Ovary (tissue), 9 donors: Measurements from ENCODE around the gene FGFR1OP2. TPM values are rescaled to one million over a fixed set of nuclear protein-coding genes. Genes with fewer than 3 reads are reported as not detected.
A peak's percentile ranks its signal among the peaks of the same experiment; 100 is the strongest.

Experiments used
- DNase-seq, 5 donors: peaks; one replicate each; pipeline ENCODE4 v3.0.0-alpha.2; 2019 to 2020
- H3K27ac ChIP-seq, 2 donors: fragments of 200-600 bp; one replicate each; pipeline versions ENCODE4 v1.5.1 to v1.8.0; 2019 to 2022
- H3K27me3 ChIP-seq: fragments of 200-600 bp; one replicate; pipeline ENCODE4 v1.8.0; 2022
- H3K36me3 ChIP-seq: fragments of 200-600 bp; sonication (generic); one replicate; pipeline ENCODE4 v1.5.1; 2019
- H3K4me1 ChIP-seq: one replicate; pipeline ENCODE4 v1.8.1; 2013; ENCODE audit warnings: mild to moderate bottlenecking, moderate library complexity; ENCODE audit not compliant: insufficient read depth
- H3K4me3 ChIP-seq: fragments of 200-600 bp; sonication (generic); one replicate; pipeline ENCODE4 v1.5.1; 2017
- H3K9me3 ChIP-seq, 2 donors: fragments of 200-600 bp in 1 of 2; sonication (generic) in 1 of 2; one replicate each; pipeline versions ENCODE4 v1.5.1 to v1.8.1; 2013 to 2019; ENCODE audit warnings: mild to moderate bottlenecking in 1 of 2, moderate library complexity in 1 of 2
- CTCF ChIP-seq, 3 donors: fragments of 450-650 bp in 2 of 3; fragments of 200-600 bp in 1 of 3; IDR thresholded peaks; one replicate each; pipeline versions ENCODE4 v1.5.1 to v1.8.0; 2016 to 2022; ENCODE audit warnings: antibody characterized with exemption in 3 of 3, mild to moderate bottlenecking in 1 of 3
- EP300 ChIP-seq: sonication (generic); formaldehyde crosslinking; IDR thresholded peaks from one replicate; pipeline ENCODE4 v1.6.1; 2017; ENCODE audit warnings: antibody characterized with exemption
- POLR2A ChIP-seq: fragments of 450-650 bp; IDR thresholded peaks from one replicate; pipeline ENCODE4 v1.6.1; 2017; ENCODE audit warnings: antibody characterized with exemption, mild to moderate bottlenecking, moderate library complexity
- WGBS, 3 donors: extraction: QIAGEN DNeasy Blood & Tissue Kit in 1 of 3; methylation state at CpG; one replicate each; pipeline versions ENCODE4 v1.1.5 to v1.1.7; 2013 to 2017; 5-methylcytosine and 5-hydroxymethylcytosine counted together
- intact Hi-C, 4 donors: fragments of 100-400 bp; cut with DNase I; formaldehyde crosslinking; loops; one replicate each; pipeline versions ENCODE4 v1.11.0 to v1.15.1; 2022 to 2023
- polyA plus RNA-seq, 2 donors: library from polyadenylated mRNA; stranded (reverse); fragments of 200-250 nt in 1 of 2; fragments of 350-450 nt in 1 of 2; fragmentation: Illumina TruSeq in 1 of 2; extraction: RNeasy Lipid Tissue Mini Kit (QIAGEN cat#74804) in 1 of 2; gene quantifications; one replicate each; pipeline ENCODE4 v1.2.3, GENCODE V29; 2013 to 2014
- total RNA-seq, 7 donors: library from RNA; depleted of rRNA in 2 of 7; stranded (reverse); fragments of >200 nt in 2 of 7; fragmentation: NEBNext Ultra II Directional in 3 of 7; extraction: Animal tissue kit (Norgen Biotek cat#: 25700) in 3 of 7; gene quantifications; one replicate each; pipeline versions ENCODE4 v1.1.0 to v1.2.4, GENCODE V29; 2016 to 2023
- donor health status: DM: no; HTN: no; CAD: no; lungs with moderate emphysema.
- donor health status: DM: no; HTN: no; CAD: no.
- donor health status: Bipolar disorder and iron deficiency.
- donor health status: DM: yes; HTN: yes; CAD: no.
- donor health status: DM: no; HTN: no; CAD: no.
- donor health status: DM: yes; HTN: yes; CAD: no.

The FGFR1OP2 gene
- total and polyA plus RNA-seq, 9 donors, result 48.7 to 150 (median 76.4) TPM

GRCh38 chr12:27009881-27010301 lies 71.6 kb downstream of the FGFR1OP2 start:
- no peak overlapping the region for H3K27ac ChIP-seq
- H3K36me3 ChIP-seq, result no peaks in the 10 kb centered on the region
- H3K4me1 ChIP-seq, result peaks cover 3% of the 10 kb centered on the region
- no peak for DNase-seq
- intact Hi-C loops, result loop anchor here in 3 of 4 donors (1.0 to 10.0 kb wide), 7 partner anchors 22 to 885 kb away; partner anchors contain the start of genes FGFR1OP2 (in 2 of the 3), INTS13 (in 2 of the 3), BHLHE41 (in 1 of the 3) and STK38L (in 1 of the 3)
- TF ChIP-seq CTCF (IDR thresholded peaks at IDR 0.05), result no peak
- 14 to 41% (median 38%) methylated on average over 1 of the region's 1 CpG for WGBS, 3 donors
- H3K9me3 ChIP-seq, result no peaks in the 10 kb centered on the region
- H3K27me3 ChIP-seq, result no peaks in the 10 kb centered on the region
- H3K4me3 ChIP-seq, result no peak overlapping the region

- no peak for TF ChIP-seq POLR2A
- Histone ChIP-seq H3K4me1 (peaks cover 7% of the 10 kb centered on the region), H3K27me3 (no peaks in the 10 kb centered on the region), H3K4me3 (no peak overlapping the region), H3K27ac (no peak overlapping the region), H3K9me3 (no peaks in the 10 kb centered on the region), H3K36me3 (no peaks in the 10 kb centered on the region)
- DNase-seq, result no peak
- intact Hi-C loops, result loop anchor here in 3 of 4 donors (5.0 to 10.0 kb wide), 6 partner anchors 75 to 888 kb away; partner anchors contain the start of genes FGFR1OP2 (in 2 of the 3), INTS13 (in 2 of the 3), BHLHE41 (in 1 of the 3) and STK38L (in 1 of the 3)
- WGBS, 3 donors, result 78 to 85% (median 84%) methylated on average over 14 of the region's 14 CpGs
Observed at GRCh38 chr12:27012239-27012981, 74.1 kb downstream of the FGFR1OP2 start.

- no peaks in the 10 kb centered on the region for H3K9me3 ChIP-seq
- no peaks in the 10 kb centered on the region for H3K27me3 ChIP-seq
- H3K4me3 ChIP-seq, result no peak overlapping the region
- no peak overlapping the region for H3K27ac ChIP-seq
- no peak for DNase-seq
- peaks cover 7% of the 10 kb centered on the region for H3K4me1 ChIP-seq
- intact Hi-C loops, result loop anchor here in 3 of 4 donors (5.0 to 10.0 kb wide), 6 partner anchors 76 to 888 kb away; partner anchors contain the start of genes FGFR1OP2 (in 2 of the 3), INTS13 (in 2 of the 3), BHLHE41 (in 1 of the 3) and STK38L (in 1 of the 3)
- TF ChIP-seq CTCF (IDR thresholded peaks at IDR 0.05) (no peak), EP300 (no peak), POLR2A (no peak)
- H3K36me3 ChIP-seq, result no peaks in the 10 kb centered on the region
- 70 to 79% (median 75%) methylated on average over 5 of the region's 5 CpGs for WGBS, 3 donors
Observed at GRCh38 chr12:27012982-27013255, 74.6 kb downstream of the FGFR1OP2 start.

- Histone ChIP-seq H3K9me3 (no peaks in the 10 kb centered on the region), H3K4me3 (peak overlapping the region; percentile 76), H3K27me3 (no peaks in the 10 kb centered on the region), H3K27ac (peak overlapping the region; percentile 85 to 86), H3K36me3 (no peaks in the 10 kb centered on the region), H3K4me1 (peaks cover 9% of the 10 kb centered on the region)
- no peak for DNase-seq
- WGBS, 3 donors, result 1 to 2% (median 1%) methylated on average over 13 of the region's 13 CpGs
- intact Hi-C loops, result loop anchor here in 3 of 4 donors (5.0 to 10.0 kb wide), 6 partner anchors 76 to 889 kb away; partner anchors contain the start of genes FGFR1OP2 (in 2 of the 3), INTS13 (in 2 of the 3), BHLHE41 (in 1 of the 3) and STK38L (in 1 of the 3)
- TF ChIP-seq EP300 (no peak), CTCF (IDR thresholded peaks at IDR 0.05) (no peak), POLR2A (no peak)
Observed at GRCh38 chr12:27013611-27014084, 75.4 kb downstream of the FGFR1OP2 start.
